HG03135 (cell line): ENCODE data around the gene FGF12.
"Not testable (repeated sequence)": the region's sequence is repeated elsewhere in the genome, so short reads cannot be mapped to it uniquely, and the experiment has no call there.

ENCODE experiments used
- ATAC-seq: cut with Tn5 transposase; IDR thresholded peaks from one replicate; pipeline ENCODE4 v1.9.1; 2021; ENCODE audit warnings: mild to moderate bottlenecking, moderate library complexity; ENCODE audit not compliant: unreplicated experiment

The FGF12 gene

DNA sequence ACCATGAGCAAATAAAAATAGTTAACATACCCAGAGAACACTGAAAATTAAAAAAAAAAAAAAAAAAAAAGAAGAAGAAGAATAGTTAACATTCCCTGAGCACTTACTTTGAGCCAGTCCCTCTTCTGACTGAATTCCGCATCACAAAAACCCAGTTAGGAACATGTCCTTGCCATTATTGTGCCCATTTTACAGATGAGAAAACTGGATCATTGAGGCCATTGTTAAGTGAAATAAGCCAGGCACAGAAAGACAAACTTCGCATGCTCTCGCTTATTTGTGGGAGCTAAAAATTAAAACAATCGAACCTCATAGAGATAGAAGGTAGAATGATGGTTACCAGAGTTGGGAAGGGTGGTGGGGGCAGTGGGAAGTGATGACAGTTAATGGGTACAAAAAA lies 119.5 kb downstream of the FGF12 start:
- ATAC-seq = no peak

DNA sequence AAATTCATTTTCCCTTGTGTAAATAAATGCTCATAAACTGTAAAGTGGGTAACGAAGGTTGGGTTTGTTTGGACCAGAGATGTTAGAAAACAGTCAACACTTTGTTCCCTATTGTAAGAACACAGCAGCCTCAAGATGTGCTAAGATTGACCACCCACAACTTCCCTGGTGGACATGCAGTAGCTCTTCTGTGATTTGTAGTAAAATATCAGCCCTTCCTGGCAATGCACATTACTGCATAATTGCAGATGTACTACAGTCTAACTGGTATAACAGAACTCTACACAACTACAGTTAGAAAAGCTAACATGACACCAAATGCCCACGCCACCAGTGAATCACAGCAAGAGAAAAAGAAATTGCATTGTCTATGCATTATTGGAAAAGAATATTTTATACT lies 129.4 kb downstream of the FGF12 start:
- ATAC-seq = no peak

DNA sequence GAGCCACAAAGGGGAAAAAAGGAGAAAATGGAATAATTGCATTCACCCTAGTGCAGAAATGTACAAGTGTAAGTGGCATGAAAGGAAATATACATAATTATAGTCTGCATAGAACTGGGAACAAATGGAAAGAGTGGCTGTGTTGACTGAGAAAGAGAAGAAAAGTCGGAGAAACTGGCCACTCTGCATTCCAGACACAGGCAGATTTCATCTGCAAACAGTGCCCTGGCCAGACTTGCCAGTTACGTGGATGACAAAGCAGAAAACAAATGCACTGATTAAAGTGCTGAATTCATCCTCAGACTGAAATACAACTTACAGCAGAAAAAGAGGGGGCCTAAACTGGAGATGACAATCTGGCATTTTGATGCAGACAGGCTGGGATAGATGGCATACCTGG lies 129.8 kb downstream of the FGF12 start:
- ATAC-seq = no peak

DNA sequence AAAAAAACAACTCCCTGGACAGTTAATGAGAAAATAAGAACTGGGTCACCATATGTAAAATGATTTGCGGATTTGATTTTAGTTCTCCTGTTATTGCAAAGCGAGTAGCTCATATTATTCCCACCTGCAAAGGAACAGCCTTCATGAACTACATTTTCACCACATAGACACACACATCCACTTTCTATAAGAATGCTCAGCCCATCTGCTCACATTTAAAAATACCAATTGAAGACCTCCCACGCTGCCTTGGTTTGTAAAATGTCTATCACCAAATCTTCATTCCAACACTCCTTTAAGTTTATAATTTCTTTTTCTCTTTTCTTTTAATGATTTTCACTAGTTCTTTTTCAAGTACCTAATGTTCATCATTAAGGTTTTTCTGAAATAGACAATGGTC lies 148.6 kb downstream of the FGF12 start:
- ATAC-seq = no peak

DNA sequence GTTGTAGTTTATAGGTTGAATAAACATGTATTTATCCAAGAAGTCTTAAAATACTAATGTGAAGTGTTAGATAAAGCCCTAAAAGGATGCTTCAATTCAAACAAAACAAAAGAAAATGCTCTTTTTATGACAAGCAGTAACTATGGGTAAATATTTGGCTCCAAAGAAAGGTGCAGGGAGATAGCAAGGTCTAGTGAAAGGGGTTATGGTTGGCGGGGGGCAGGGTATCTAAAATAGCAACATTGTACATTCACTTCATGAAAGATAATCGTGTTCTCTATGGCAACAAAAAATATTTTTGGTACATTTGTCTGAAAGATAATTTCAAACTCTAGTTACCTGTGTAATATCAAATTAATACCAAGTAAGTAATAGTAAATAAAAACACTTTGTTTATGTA lies 149.5 kb downstream of the FGF12 start:
- no peak for ATAC-seq

DNA sequence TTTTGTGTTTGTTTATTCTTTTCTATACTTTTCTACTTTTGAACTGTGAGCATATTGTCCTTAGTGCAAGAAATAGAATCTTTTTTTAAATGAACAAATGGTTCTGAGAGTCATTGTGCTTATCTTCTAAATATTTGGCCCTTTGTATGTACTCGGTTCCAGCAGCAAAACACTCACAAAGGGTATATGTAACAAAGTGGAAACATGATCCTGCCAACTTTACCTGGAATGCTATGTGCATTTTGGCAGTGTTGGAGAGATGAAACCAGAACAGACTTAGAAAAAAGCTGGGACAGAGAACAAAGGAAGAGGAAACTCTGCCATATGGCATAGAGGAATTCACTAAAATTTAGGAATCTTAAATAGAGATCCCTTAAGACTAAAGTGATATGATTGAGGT lies 150.1 kb downstream of the FGF12 start:
- no peak for ATAC-seq

DNA sequence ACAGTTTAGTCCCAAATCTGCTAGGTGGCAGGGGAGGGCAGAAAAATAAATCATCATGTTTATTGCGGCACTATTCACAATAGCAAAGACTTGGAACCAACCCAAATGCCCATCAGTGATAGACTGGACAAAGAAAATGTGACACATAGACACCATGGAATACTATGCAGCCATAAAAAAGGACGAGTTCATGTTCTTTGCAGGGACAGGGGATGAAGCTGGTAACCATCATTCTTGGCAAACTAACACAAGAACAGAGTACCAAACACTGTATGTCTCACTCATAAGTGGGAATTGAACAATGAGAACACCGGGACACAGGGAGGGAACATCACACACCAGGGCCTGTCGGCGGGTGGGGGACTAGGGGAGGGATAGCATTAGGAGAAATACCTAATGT lies 150.6 kb downstream of the FGF12 start:
- not testable (repeated sequence) for ATAC-seq

DNA sequence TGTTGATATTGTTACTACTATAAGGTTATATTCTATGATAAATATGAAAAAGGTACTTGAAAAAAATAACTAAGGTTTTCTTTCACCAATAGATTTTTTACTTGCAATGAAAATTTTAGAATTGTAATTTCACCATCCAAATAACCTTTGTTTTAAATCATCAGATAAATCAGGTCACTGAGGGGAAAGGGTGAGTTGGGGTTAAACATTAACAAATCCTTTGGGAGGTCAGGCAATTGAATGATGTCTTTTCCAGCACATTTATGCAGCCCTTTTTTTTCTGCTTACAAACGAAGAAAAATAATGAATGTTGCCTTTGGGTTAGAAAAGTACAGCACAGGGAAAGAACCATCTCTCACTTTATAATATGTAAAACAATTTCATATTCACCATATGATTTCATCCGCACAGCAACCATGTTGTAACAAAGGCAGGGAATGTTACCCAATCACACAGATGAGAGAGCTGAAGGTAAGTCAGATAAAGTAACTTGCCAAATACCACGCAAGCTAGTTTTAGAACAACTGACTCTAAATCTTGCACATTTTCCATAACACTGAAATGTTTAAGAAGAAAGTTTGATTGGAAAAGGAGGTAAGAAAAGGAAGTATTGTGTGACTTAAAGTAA lies 151.3 kb downstream of the FGF12 start:
- ATAC-seq = no peak

DNA sequence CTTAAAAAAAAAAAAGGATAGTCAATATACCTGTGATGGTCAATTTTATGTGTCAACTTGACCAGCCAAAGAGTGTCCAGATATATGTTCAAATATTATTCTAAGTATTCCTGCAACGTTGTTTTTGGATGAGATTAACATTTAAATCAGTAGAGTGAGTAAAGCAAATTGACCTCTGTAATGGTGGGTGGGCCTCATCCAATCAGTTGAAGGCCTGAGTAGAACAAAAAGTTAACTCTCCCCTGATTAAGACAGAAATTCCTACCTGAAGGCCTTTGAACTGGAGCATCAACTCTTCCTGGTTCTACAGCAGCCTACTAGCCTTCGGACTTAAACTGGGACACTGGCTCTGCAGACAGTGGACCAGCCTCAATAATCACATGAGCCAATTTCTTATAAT lies 154.1 kb downstream of the FGF12 start:
- ATAC-seq = no peak

DNA sequence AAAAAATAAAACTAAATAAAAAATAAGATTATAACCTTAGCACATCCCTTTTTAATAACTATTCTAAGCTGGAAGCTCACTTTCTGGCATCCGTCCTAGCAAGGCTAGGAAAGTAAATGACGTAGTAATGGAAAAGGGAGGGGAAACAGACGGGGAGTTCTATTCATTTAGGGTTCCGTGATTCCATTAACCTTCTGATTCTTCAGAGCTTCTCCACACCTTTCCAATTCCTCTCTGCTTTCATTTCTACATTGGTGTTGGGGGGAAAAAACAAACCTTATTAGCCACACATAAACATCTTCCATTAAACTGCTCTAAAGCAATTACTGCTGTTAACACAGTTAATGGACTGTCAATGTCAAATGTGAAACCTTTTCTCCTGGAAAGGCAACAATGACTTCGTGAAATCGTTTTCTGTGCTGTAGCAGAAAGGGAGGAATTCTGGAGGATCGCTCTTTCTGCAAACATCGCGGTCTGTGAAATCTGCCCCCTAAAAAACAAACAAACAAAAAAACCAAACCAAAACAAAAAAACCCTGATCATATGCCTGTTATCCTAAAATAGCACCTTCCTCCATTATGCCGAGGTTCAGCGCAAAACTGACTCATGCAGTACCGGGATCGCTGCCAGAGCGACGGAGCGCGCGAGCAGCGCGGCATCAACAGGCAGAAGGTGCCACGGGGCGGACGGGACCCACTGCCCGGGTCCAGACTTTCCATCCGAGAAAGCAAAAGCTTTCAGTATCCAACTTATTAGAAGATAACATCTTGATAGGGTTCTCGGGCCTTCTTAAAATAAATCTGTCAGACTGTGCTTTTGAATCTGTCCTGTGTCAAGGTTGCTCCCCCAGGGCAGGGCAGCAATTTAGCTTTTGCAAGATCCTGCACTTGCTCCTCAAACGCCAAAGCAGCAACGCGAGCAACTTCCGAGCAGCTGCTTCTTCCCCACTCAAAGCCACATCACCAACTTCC lies 156.2 kb downstream of the FGF12 start:
- no peak for ATAC-seq

DNA sequence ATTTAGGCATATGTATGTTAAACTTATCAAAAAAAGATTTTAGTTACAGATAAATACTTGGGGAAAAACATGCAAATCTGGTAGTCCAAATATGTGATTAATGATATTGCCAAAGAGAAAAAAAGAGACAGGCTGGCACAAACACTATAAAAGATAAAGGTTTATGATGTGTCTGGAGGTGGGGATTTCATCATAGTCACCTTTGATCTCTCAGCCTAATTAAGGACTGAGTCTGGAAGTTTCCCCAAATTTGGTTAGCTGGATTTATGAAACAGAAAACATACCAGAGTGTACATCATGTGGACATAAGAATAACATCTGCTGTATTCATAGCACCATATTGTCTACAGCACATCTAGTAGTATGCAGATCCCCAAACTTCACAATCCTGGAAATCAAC lies 157.0 kb downstream of the FGF12 start:
- no peak for ATAC-seq

DNA sequence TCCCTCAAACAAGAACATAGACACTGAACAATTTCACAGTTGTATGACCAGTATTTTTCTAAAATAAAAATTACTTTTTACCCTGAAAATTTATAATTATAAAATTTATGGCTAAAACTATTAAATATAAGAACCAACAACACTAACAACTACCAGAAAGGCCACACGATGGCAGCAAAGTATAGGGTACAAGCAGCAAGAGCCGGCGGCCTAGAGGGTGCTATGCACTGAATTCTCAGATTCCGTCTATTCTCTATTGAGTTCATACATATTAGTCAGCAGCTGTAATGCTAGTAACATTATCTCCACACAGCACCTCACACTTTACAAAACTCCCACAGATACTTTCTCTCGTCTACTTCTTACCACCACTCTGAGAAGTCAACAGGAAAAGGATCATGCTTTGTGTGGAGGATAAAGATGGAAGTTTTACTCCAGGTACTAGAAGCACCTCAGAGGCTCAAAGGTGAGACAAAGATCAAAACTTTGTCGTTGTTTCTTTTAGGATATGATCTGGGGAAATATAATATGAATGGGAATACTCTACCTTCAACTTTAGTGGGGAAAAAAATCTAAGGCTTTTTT lies 160.5 kb downstream of the FGF12 start:
- peak; percentile 72 for ATAC-seq

DNA sequence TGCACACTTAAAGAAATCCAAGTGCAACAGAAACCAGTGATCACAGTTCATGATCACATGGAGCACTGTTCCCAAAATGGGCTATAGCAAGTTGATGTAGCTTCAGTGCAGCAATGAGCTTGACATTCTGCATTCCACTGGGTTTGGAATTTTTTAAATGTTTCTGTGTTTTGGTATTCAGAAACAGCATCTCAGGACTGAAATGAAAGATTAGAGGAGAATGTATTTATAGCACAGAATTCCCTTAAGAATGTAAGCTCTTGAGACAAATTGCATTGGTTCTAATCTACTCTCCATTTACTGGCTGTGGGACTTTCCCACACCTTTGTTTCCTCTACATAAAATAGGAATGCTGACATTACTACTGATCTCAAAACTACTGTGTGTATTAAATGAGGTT lies 162.7 kb downstream of the FGF12 start:
- ATAC-seq = no peak

DNA sequence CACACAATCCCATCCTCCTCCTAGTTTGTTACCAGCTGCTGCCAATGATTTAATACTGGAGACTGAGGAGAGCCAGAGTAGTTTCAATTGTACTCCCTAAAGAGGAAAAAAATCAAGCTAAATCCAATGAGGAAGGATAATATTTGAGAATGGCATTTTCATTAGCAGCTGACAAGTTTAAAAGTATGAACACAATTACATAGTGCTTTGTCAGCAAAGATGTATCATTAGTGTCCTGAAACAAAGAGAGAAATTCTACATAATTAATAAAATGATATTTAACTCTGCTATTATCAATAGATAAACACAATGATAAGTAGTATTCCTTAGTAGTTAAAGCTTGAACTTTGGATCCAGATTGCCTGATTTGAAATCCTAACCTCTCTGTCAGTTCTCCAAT lies 163.9 kb downstream of the FGF12 start:
- ATAC-seq = no peak

DNA sequence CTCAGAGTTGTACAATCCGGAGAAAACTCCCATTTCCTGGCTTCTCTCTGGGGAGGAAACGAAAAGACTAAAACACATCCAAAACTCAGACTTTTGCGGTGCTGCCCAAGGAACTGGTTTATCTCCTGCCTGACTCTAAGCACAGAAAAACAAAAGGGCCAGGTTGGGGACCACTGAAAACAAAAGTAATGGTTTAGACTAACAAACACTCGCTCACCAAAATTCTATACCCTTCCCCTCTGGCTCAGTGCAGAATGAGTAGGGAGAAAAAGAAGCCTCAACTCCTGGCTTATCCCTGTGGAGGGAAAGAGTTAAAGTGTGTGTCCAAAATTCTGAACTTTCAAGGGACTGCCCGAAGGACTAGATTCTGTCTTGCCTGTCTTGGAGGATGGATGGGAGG lies 173.6 kb downstream of the FGF12 start:
- ATAC-seq = no peak

DNA sequence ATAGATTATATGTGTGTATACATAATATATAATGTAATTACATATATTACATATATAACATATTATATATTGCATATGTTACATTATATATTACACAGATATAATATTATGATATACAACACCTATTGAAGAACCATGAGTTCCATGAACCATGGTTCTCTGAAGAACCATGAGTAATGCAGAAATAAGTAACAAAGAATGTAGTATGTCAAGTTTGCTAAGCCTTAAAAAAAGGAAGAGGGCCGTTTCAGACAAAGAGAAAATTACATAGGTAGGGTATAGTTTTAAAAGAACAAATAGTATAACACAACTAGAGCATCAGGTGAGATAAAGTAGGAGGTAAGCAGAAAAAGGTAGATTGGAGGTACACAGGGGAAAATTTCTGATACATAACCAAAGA lies 177.0 kb downstream of the FGF12 start:
- ATAC-seq = no peak

DNA sequence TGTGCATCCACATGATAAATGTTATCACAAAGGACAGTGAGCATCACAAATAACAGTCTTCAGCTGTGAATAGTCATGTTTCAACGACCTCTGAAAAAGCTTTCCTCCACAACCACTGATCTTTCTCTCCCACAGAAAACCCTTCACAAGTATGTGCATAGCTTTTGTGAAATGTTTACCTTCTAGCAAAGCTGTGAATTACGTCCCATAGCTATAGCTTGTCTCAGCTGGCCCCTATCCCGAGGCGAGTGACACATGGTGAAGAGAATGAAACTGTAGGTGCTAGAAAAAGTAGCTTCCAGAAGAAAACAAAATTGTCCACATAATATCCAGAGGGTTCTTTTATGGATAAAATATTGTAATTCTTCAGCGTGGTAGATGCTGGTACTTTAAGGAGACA lies 182.0 kb downstream of the FGF12 start:
- ATAC-seq = no peak

DNA sequence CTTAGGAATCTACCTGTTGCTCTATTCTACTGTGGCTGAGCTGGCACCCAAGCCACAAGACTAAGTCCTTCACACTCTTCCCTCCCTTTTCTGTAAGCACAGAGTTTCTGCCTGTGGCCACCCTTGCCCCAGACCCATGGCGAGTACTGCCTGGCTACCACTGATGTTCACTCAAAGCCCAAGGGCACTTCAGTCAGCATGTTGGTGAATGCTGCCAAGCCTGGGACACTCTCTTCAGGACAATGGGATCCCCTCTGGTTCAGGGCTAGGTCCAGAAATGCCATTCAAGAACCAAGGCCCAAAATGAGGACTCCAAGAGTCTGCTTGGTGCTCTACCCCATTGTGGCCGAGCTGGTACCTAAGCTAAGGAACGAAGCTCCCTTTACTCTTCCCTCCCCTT lies 184.2 kb downstream of the FGF12 start:
- no peak for ATAC-seq

DNA sequence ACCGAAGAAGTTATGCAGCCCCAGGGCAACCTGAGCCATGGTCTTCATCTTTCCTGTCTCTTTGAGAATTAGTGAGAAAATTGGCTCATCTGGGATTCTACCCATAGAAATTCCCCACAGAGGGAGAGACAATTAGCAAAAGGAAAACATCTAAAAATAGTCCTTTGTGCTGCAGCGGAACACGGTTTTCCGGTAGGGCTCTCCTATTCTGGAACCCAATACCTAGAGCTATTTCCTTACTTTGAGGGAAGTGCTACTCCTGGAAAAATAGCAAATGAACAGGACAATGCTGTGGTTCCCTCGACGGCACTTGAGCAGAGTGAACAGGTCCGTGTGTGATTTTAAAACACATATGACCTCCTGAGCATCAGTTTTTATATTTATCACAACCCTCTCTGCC lies 210.5 kb downstream of the FGF12 start:
- no peak for ATAC-seq

DNA sequence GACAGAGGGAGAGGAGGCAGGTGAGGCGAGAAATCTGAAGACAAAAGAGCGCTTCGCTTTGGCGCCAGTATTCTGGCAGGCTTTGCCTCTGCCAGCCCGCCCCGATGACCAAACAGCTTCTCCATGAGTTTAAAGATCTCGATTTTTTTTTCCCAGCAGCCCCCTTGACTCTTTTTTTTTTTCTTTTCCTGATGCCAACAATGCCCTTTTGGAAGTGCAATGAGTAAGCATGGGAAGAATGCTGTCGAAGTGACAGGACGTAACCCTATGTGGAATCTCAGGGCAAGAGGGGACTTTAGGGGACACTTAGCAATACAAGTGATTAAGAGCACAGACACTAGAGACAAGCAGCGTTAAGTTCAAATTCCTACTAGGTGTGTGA lies 211.7 kb downstream of the FGF12 start:
- ATAC-seq = no peak

DNA sequence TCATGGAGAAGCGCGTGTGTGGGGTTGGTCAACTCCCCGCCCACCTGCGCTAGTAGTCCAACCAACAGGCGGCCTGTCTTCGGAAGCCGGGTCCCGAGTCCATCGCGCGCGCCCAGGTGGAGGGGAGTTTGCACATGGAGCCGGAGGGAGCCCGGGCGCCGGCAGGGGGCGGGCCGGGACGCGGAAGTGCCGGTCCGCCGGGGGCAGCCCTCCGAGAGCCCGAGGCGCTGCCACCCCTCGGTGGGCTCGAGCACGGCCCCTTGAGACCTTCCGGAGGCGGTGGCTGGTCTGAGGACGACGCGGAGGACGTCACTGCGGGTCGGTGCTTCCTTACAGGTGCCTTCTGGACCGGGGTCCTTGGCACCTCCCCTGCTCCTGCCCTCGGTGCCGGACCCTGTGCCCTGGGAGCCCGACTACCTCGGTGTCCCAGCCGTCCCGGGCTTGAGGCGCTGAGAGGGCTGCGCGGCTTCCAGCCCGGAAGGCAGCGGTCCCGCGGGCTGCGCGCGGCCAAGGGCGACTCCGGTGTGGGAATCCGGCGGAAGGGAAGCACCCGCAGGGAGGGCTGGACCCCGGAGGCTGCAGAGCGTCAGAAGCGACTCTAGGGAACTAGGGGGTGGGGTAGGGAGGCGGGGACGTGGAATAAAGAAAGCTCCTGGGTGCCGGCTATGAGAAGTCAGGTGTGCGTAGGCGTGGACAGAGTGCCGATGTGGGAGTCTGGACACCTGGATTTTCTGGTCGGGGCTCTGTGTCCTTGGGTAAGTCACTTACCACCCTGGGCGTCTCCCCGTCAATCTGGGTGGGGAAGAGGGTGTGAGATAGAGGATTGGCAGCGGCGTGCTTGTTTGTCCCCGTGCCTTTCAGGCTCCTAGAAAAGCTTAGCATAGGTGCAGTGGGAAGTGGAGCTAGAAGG lies 212.3 kb downstream of the FGF12 start:
- ATAC-seq = no peak
